Fibroblast of lung (primary cell): ENCODE measurements around the gene TREML2. TPM values are rescaled to one million over a fixed set of nuclear protein-coding genes. Genes with fewer than 3 reads are reported as not detected.
A peak's percentile ranks its signal among the peaks of the same experiment; 100 is the strongest.

Source experiments
- DNase-seq, 2 donors: peaks; one replicate each; pipeline versions ENCODE4 v3.0.0 to v3.0.0-alpha.2; 2010; ENCODE audit warnings: low read depth in 2 of 2
- H2AFZ ChIP-seq: 2 replicates; pipeline ENCODE4 v1.5.1; 2012; ENCODE audit warnings: low read length, control low read depth, inconsistent platforms
- H3K27ac ChIP-seq: 2 replicates; pipeline ENCODE4 v1.5.1; 2011; ENCODE audit warnings: low read length, control low read depth; ENCODE audit not compliant: insufficient read depth
- H3K27me3 ChIP-seq: 2 replicates; pipeline ENCODE4 v1.5.1; 2011; ENCODE audit warnings: mild to moderate bottlenecking, low read length; ENCODE audit not compliant: control insufficient read depth, insufficient read depth
- H3K36me3 ChIP-seq: 2 replicates; pipeline ENCODE4 v1.5.1; 2011; ENCODE audit warnings: low read length; ENCODE audit not compliant: control insufficient read depth, insufficient read depth
- H3K4me1 ChIP-seq: 2 replicates; pipeline ENCODE4 v1.5.1; 2011; ENCODE audit warnings: low read length; ENCODE audit not compliant: control insufficient read depth, insufficient read depth; ENCODE audit errors: extremely low read depth
- H3K4me2 ChIP-seq: 2 replicates; pipeline ENCODE4 v1.5.1; 2011; ENCODE audit warnings: low read length, control low read depth; ENCODE audit not compliant: insufficient read depth; ENCODE audit errors: extremely low read depth
- H3K4me3 ChIP-seq, 4 experiments: fragments of 200-600 bp in 1 of 4; sonication (generic) in 1 of 4; replicated peaks in 1 of 4; 2 replicates each; pipeline ENCODE4 v1.5.1; 2011 to 2016; ENCODE audit warnings: low read length in 4 of 4, low read depth in 3 of 4, mild to moderate bottlenecking in 3 of 4, control low read depth in 2 of 4, inconsistent platforms in 1 of 4, mixed read lengths in 1 of 4; ENCODE audit not compliant: insufficient read depth in 1 of 4; ENCODE audit errors: control extremely low read depth in 1 of 4
- H3K79me2 ChIP-seq: 2 replicates; pipeline ENCODE4 v1.5.1; 2012; ENCODE audit warnings: mild to moderate bottlenecking, low read length, inconsistent platforms; ENCODE audit not compliant: control insufficient read depth, insufficient read depth
- H3K9ac ChIP-seq: 2 replicates; pipeline ENCODE4 v1.5.1; 2011; ENCODE audit warnings: mild to moderate bottlenecking, low read length, control low read depth; ENCODE audit not compliant: insufficient read depth
- H3K9me3 ChIP-seq: 2 replicates; pipeline ENCODE4 v1.5.1; 2012; ENCODE audit warnings: low read depth, low read length; ENCODE audit not compliant: control insufficient read depth, insufficient read depth
- H4K20me1 ChIP-seq: 2 replicates; pipeline ENCODE4 v1.5.1; 2011; ENCODE audit warnings: low read length; ENCODE audit not compliant: control insufficient read depth, insufficient read depth; ENCODE audit errors: extremely low read depth
- EZH2 ChIP-seq: IDR thresholded peaks from 2 replicates; pipeline ENCODE4 v1.5.1; 2012; ENCODE audit warnings: low read length, control low read depth, mild to moderate bottlenecking; ENCODE audit errors: missing control alignments
- polyA plus RNA-seq, 2 donors: library from polyadenylated mRNA; depleted of rRNA in 1 of 2; stranded (reverse) in 1 of 2; unstranded in 1 of 2; fragments of >200 nt; gene quantifications; 2 replicates each; pipeline ENCODE4 v1.2.1, GENCODE V29; 2011 to 2012; ENCODE audit warnings: missing spikeins in 1 of 2
- total RNA-seq: library from RNA; depleted of rRNA; stranded (reverse); fragments of >200 nt; gene quantifications from 2 replicates; pipeline ENCODE4 v1.2.1, GENCODE V29; 2014
- TF ChIP-seq, protein P1 (sequence below), 2 donors: IDR thresholded peaks in 1 of 2; conservative IDR thresholded peaks in 1 of 2; 1 replicate in 1 of 2; 2 replicates in 1 of 2; pipeline ENCODE4 v1.5.1; 2011 to 2012; ENCODE audit warnings: low read length in 2 of 2, control low read depth in 1 of 2, inconsistent platforms in 1 of 2, low read depth in 1 of 2, mild to moderate bottlenecking in 1 of 2

TREML2 gene
- total and polyA plus RNA-seq, 2 donors (not counting 1 experiment from before 2014, with no cell fraction given) = not detected

GRCh38 chr6:41200296-41200900, 551 bp downstream of the TREML2 start:
- Histone ChIP-seq H3K9me3 (no peaks in the 10 kb centered on the region), H3K27me3 (no peaks in the 10 kb centered on the region), H3K4me3 (no peak overlapping the region), H4K20me1 (no peaks in the 10 kb centered on the region), H3K9ac (no peak overlapping the region), H3K79me2 (no peaks in the 10 kb centered on the region), H3K27ac (no peak overlapping the region), H3K36me3 (no peaks in the 10 kb centered on the region), H3K4me1 (no peaks in the 10 kb centered on the region), H2AFZ (no peak overlapping the region), H3K4me2 (no peak overlapping the region)
- DNase-seq = peak in 1 of 2 donors; percentile 27
- TF ChIP-seq, protein P1, sequence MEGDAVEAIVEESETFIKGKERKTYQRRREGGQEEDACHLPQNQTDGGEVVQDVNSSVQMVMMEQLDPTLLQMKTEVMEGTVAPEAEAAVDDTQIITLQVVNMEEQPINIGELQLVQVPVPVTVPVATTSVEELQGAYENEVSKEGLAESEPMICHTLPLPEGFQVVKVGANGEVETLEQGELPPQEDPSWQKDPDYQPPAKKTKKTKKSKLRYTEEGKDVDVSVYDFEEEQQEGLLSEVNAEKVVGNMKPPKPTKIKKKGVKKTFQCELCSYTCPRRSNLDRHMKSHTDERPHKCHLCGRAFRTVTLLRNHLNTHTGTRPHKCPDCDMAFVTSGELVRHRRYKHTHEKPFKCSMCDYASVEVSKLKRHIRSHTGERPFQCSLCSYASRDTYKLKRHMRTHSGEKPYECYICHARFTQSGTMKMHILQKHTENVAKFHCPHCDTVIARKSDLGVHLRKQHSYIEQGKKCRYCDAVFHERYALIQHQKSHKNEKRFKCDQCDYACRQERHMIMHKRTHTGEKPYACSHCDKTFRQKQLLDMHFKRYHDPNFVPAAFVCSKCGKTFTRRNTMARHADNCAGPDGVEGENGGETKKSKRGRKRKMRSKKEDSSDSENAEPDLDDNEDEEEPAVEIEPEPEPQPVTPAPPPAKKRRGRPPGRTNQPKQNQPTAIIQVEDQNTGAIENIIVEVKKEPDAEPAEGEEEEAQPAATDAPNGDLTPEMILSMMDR (conservative IDR thresholded peaks at IDR 0.05 in 1 of 2, IDR thresholded peaks at IDR 0.05 in 1 of 2; ENCODE audit: low read depth in 1 of 2, low read length in 2 of 2) = no peak
- TF ChIP-seq EZH2 = no peak

- Histone ChIP-seq H3K9me3 (no peaks in the 10 kb centered on the region), H3K27ac (no peak overlapping the region), H2AFZ (no peak overlapping the region), H3K36me3 (no peaks in the 10 kb centered on the region), H4K20me1 (no peaks in the 10 kb centered on the region), H3K4me1 (no peaks in the 10 kb centered on the region), H3K4me2 (no peak overlapping the region), H3K4me3 (no peak overlapping the region), H3K27me3 (no peaks in the 10 kb centered on the region), H3K79me2 (no peaks in the 10 kb centered on the region), H3K9ac (no peak overlapping the region)
- TF ChIP-seq, protein P1 (conservative IDR thresholded peaks at IDR 0.05 in 1 of 2, IDR thresholded peaks at IDR 0.05 in 1 of 2; ENCODE audit: low read depth in 1 of 2, low read length in 2 of 2) = no peak
- TF ChIP-seq EZH2 = no peak
- no peak for DNase-seq
Measured at GRCh38 chr6:41199552-41200246, 1.2 kb downstream of the TREML2 start.

GRCh38 chr6:41197234-41197633, 3.7 kb downstream of the TREML2 start:
- H4K20me1 ChIP-seq = no peaks in the 10 kb centered on the region

More at GRCh38 chr6:41197234-41197633, 3.7 kb downstream of the TREML2 start:
- H3K9me3 ChIP-seq = no peaks in the 10 kb centered on the region
- DNase-seq = no peak
- H3K27me3 ChIP-seq = no peaks in the 10 kb centered on the region
- no peaks in the 10 kb centered on the region for H3K36me3 ChIP-seq
- no peak overlapping the region for H3K4me3 ChIP-seq
- H3K4me2 ChIP-seq = no peak overlapping the region
- TF ChIP-seq, protein P1 (conservative IDR thresholded peaks at IDR 0.05 in 1 of 2, IDR thresholded peaks at IDR 0.05 in 1 of 2; ENCODE audit: low read depth in 1 of 2, low read length in 2 of 2) = no peak
- no peak for TF ChIP-seq EZH2
- H3K27ac ChIP-seq = no peak overlapping the region
- no peaks in the 10 kb centered on the region for H3K4me1 ChIP-seq
- no peak overlapping the region for H3K9ac ChIP-seq
- no peak overlapping the region for H2AFZ ChIP-seq
- no peaks in the 10 kb centered on the region for H3K79me2 ChIP-seq
